ENCODE results near the gene MDN1.
"Not testable (repeated sequence)": the region's sequence is repeated elsewhere in the genome, so short reads cannot be mapped to it uniquely, and the experiment has no call there.

Gene MDN1

DNA sequence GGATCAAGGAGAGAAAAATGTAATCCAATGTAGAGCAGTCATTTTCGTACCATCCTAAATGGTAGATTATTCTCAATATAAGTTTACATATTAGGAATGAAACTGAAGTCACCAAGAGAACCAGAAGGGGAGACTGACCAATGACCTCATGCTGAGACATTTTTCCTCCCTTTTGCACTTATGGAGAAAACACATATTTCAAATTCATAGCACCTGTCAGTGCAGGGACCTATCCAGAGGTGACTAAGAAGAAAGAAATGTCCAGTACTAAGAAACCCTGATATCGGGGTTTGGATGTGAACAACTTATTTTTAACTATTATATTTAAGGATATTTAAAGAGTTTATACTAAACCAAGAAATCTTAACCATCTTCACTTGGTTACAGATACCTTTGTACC lies 164.5 kb downstream of the MDN1 start:
- DNase-seq (ENCODE audit: low read depth, low spot score) = no peak

DNA sequence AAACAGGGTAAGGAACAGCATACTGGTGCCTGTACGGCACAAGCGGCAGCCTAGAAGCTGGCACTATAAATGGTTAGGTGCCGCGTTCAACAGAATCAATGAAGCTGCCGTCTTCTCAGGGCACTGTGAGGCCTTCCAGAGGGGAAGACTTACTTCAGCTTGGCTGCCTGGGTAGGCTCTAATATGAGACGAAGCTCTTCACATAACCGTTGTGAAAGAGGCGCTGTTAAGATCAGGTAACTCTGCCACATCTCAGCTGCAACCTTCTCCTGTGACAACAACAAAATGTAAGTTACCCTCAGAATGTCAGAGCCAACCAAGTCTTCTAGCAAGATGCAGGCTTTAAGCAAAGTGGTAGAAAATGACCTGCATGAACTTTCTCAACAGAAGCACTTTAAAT lies 169.0 kb downstream of the MDN1 start:
- no peak for DNase-seq (ENCODE audit: low read depth, low spot score)

DNA sequence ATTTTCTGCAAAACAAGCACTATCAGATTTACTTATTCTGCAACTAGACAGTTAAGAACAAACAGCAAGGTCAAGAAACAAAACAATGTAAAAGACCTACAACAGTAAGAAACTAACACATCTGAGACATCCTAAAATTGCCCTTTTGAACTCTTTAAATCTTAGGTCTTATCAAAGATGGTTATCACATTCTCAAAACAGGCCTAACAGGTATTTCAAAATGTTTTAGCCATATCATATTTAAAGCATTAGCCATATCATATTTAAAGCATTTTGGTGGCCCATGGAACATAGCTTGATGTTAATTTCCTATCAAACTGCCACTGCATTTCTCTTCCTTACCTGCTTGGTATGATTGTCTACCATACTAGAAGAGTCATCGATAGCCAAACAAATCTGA lies 169.9 kb downstream of the MDN1 start:
- DNase-seq (ENCODE audit: low read depth, low spot score) = no peak

DNA sequence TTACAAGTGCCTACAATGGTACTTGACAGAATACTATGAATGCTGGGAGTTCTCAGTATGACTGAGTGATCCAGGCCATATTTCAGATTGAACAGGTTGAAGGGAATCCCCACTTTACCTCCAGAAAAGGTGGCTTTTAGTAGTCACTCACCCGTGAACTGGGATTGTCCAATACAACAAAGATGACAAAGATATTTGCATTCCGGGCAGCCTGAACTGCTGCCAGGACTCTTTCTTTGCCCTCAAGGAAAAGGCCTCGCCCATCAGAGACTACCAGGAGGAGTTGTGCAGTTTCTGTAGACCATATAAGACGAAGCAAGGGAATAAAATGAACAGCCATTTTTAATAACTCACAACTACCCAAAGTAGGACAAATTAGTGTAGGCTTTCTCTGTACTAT lies 174.7 kb downstream of the MDN1 start:
- DNase-seq (ENCODE audit: low read depth, low spot score) = no peak

DNA sequence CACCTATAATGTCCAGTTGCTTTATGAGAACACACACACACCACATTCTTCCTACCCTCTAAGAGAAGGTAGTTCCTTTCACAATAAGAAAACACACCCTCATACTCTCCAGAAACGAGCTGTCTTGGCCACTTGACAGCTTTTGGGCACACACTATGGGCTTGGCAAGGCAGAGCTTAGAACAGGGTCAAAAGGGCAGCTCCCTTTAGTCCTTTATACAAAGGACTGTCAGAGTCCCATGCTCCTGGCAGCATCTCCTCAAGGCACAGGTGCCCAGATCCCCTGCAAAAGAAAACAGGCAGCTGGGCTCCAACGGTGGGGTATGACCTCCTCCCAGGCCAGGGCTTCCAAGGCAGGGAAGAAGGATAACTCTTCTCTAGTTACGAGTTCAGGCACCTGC lies 176.2 kb downstream of the MDN1 start:
- DNase-seq (ENCODE audit: low read depth, low spot score) = no peak

DNA sequence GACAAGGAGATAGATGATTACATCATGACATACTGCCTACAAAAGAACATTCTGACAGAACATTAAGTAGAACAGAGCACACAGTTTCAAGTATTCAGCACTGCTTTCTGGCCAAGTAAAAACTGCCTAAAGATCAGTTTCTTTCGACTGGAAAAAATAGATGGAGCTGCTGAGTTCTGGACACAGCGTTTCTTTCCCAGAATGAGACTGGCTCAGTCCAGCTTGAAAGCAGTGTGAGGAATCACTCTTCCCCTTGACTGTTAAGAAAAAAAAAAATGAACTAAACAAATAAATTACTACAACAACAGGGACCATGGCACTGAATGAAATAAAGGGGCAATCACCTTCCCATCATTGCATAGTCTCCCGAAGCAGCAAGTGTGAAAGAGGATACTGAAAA lies 176.6 kb downstream of the MDN1 start:
- no peak for DNase-seq (ENCODE audit: low read depth, low spot score)

DNA sequence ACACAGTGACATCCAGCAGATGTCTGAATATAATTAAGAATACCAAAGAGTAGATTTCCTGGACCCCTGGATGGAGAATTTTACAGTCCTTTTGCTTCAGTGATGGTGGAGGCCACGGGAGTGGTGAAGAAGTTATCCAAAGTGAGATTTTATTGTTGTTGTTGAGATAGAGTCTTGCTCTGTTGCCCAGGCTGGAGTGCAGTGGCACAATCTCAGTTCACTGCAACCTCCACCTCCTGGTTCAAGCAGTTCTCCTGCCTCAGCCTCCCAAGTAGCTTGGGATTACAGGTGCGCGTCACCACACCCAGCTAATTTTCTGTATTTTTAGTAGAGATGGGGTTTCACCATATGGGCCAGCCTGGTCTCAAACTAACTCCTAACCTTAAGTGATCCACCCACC lies 178.0 kb downstream of the MDN1 start:
- DNase-seq (ENCODE audit: low read depth, low spot score) = not testable (repeated sequence)

DNA sequence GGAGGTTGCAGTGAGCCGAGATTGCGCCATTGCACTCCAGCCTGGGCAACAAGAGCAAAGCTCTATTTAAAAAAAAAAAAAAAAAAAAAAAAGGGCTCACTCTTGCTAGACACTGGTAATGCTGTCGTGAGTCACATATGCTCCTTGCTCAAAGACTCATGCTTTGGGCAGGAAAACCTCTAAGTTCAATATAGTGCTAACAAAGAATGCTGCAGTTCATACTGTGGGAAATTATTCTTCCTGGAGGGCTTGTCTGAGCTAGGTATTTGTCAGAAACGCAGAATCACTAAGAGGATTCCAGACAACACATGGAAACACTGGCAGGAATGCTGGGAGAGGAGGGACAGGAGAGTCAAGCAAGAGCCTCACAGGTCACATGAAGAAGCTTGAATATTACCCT lies 178.8 kb downstream of the MDN1 start:
- DNase-seq (ENCODE audit: low read depth, low spot score) = no peak

DNA sequence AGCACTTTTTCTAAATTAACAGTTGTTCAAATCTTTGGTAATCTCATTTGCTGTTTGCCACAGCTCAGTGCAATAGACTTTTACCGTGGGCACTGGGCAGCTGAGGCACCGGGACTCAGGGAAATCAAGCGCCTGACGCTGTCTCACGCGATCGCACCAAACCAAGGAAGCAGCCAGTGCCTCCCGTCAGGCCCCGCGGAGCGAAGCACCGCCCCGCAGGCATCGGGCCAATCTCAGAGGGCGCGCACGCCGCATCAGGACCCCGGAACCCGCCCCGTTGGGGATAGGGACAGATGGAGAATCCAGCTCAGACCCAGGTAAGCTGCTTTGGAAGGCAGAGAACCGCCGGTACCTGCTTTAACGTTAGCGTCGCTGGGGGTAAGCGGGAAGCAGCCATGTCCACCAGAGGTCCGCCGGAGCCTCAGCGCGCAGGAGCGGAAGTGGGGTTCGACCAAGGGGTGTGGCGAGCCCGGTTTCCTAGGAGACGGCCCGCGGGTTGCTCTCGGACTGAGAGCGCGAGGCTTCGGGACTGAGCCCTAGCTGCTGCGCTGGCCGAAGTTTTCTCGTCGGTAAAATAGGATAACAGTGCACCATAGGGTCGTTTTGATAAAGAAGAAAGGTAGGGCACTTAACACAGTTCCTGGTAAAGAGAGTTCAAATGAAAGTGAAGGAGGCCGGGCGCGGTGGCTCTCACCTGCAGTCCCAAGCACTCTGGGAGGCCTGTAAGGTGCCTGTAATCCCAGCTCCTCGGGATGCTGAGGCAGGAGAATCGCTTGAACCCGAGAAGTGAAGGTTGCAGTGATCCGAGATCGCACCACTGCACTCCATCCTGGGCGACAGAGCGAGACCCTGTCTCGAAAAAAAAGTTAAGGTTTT lies 181.0 kb downstream of the MDN1 start, which contains the start of gene LYRM2:
LYRM2 (minus strand) TSS at position 428 of the 876 bp plus-strand sequence; CDS start at position 397, 31 bp downstream.
- peak; percentile 77 for DNase-seq (ENCODE audit: low read depth, low spot score)

DNA sequence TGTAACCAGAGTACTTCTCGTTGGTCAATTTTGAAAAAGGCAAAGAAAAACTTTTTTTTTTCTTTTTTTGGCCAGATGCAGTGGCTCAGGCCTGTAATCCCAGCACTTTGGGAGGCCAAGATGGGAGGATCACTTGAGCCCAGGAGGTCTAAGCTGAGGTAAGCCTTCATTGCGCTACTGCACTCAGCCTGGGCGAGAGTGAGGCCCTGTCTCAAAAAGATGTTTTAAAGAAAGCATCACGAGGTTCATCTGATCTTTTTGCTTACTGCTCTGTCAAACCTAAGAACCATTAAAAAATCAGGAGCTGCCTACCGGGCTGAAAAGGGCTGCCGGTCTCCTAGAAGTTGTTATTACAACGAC lies 181.7 kb downstream of the MDN1 start:
- no peak for DNase-seq (ENCODE audit: low read depth, low spot score)

DNA sequence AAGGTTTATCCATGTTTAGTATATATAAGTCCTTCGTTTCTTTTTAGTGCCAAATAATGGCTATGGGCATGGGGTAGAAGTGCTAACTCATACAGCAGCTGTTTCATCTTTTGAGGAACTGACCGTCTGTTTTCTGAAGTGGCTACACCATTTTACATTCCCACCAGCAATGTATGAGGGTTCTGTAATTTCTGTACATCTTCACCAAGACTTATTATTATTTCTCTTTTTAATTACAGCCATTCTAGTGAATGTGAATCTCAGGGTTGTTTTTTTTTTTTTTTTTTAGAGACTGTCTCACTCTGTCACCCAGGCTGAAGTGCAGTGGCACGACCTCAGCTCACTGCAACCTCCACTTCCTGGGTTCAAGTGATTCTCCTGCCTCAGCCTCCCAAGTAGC lies 183.2 kb downstream of the MDN1 start:
- DNase-seq (ENCODE audit: low read depth, low spot score) = not testable (repeated sequence)

DNA sequence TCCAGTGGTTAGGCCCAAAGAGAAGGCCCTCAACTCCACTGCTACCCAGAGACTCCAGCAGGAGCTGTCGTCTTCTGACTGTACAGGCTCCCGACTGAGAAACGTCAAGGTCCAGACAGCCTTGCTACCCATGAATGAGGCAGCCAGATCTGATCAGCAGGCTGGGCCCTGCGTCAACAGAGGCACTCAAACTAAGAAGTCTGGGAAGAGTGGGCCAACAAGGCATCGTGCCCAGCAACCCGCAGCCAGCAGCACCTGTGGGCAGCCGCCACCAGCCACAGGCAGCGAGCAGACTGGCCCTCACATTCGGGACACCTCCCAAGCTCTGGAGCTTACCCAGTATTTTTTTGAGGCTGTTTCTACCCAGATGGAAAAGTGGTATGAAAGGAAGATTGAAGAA lies 189.1 kb downstream of the MDN1 start:
- no peak for DNase-seq (ENCODE audit: low read depth, low spot score)

DNA sequence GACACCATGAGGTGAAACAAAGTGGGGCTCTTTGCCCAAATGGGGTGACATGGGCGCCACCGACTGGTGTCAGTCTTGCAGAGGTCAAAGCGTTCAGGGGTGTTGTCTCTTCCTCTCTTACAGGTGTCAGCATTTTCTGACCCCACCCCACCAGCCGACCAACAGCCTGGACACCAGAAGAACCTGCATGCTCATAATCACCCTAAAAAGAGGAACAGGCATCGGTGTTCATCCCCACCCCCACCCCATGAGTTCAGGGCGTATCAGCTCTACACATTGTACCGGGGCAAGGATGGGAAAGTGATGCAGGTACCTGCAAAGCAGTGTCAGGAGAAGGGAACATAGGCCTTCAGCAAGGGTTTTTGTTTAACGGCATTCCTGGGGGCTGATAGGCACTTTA lies 195.8 kb downstream of the MDN1 start:
- no peak for DNase-seq (ENCODE audit: low read depth, low spot score)

DNA sequence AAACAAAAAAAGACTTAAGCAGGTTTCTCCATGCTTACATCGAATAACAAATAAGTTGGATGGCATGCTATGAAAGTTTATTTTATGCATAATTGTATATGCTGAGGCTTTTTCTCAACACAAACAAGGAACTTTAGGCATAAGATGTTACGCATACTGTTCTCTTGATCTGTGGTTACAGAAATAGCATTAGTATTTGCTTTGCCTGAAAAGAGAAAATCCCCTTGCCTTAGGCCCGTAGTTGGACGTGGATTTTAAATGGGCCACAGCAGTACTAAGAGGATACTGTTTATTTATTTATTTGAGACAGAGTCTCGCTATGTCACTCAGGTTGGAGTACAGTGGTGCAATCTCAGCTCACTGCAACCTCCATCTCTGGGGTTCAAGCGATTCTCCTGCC lies 200.0 kb downstream of the MDN1 start:
- no peak for DNase-seq (ENCODE audit: low read depth, low spot score)

DNA sequence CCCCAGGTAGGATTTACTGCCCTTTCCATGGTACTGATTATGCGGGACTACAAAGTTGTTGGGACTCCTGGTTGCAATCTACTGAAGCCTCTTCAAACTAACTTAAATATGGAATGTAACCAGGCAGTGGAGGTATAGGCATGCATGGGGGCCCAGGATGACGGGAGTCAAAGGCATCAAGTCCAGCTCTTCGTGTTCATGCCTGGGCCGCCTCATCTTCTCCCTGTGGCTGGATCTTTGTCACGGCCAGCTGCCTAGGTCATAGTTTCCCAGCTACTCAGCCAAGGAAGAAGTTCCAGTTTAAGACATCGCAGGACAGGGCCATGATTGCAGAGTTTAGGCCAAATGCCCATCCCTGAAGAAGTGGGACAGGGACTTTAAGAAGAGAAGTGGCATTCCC lies 201.6 kb downstream of the MDN1 start:
- DNase-seq (ENCODE audit: low read depth, low spot score) = no peak

DNA sequence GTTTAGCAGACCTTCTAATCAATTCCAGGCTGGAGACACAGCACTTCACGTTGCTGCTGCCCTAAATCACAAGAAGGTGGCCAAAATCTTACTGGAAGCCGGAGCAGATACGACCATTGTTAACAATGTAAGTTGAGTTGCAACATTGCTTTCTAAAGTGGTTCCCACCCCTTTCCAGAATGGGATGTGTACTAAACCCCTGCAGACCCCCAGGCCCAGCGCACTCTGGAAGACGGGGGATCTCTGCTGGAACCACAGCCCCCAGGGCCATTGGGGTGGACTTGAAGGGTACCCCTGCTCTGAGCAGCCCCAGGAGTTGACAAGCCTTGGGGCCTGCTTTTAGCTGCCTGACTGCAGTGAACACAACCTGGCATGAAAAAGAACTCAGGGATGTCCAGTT lies 203.1 kb downstream of the MDN1 start:
- no peak for DNase-seq (ENCODE audit: low read depth, low spot score)

DNA sequence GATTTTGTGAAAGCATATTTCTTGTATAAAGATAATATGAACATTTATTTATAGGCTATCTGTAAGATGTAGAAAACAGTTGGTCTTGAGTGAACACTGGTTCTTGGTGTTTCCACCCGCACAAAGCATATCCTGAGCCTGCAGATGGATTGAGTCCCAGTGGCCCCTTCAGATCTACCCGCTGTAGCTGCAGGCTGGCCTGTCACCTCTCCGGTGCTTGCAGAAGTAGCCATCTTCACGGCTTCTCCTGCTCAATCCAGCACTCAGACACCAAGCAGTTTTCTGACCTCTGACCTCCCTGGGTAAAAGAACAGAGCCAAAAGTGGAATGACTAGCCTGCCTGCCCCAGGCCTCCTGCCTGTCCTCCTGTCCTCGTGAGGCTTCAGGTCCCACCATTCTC lies 203.7 kb downstream of the MDN1 start:
- DNase-seq (ENCODE audit: low read depth, low spot score) = no peak

DNA sequence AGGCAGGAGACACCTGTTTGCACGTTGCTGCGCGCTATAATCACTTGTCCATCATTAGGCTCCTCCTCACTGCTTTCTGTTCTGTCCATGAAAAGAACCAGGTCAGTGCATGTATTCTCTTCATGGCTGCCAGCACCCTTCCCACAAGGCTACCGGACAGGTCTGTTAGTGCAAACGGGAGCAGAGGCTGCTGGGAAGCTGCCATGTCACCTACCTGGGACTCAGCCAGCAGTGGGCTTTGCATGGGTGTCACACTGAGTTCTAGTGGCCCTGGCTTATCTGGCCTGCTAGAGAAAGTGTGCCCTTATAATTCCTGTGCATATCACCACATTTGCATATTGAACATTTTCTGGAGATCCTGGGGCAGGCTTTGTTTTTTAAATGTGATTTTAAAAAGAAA lies 205.8 kb downstream of the MDN1 start:
- DNase-seq (ENCODE audit: low read depth, low spot score) = no peak

DNA sequence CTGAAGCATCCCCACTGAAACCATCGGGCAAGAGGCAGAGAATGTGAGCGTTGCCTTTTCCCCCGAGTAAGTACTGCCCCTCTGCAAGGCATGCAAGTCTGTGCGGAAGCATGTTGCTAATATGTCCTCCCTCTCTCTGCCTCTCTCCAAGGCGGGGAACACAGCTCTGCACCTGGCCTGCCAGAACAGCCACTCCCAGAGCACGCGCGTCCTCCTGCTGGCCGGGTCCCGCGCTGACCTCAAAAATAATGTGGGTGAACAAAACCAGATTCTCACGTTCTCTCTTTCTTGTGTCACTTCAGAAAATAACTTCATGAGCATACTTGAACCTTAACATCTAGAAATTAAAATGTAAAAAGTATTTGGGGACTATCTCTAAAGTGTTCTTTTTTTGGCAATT lies 207.5 kb downstream of the MDN1 start:
- DNase-seq (ENCODE audit: low read depth, low spot score) = no peak

DNA sequence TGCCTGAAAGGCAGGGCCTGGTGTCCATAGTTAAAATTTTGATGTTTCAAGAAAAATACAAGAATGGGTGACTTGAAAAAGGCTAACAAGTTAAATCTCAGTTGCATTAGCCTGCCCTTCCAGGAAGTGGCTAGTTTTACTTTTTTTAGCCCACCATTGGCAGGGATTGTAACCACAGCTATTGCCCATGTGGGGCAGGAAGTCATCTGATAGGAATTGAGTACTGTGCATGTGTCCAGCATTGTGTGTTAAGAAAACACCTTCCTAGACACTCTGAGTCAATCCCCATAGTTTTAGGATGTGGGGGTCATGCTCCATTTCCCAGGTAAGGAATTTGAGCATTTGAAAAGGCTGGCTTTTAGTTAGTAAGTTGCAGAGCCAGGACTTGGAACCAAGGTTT lies 207.9 kb downstream of the MDN1 start:
- no peak for DNase-seq (ENCODE audit: low read depth, low spot score)

DNA sequence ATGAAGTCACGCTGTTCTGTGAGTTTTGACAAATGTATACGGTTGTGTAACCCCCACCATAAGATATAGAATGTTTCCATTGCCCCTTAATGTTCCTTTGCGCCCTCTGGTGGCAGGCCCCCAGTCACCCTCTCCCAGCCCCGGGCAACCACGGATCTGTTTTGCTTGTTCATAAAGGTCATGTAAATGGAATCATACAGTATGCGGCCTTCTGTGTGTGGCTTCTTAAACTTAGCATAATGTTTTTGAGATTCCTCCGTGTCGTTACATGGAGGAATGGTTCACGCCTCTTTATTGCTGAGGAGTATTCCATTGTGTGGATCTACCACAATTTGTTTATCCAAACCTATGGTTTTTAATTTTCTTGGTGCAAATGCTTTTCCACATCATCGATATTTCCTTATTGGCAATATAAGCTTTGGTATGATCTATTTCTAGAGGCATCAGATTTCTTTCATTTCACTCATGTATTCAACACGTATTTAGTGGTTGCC lies 209.4 kb downstream of the MDN1 start:
- no peak for DNase-seq (ENCODE audit: low read depth, low spot score)

DNA sequence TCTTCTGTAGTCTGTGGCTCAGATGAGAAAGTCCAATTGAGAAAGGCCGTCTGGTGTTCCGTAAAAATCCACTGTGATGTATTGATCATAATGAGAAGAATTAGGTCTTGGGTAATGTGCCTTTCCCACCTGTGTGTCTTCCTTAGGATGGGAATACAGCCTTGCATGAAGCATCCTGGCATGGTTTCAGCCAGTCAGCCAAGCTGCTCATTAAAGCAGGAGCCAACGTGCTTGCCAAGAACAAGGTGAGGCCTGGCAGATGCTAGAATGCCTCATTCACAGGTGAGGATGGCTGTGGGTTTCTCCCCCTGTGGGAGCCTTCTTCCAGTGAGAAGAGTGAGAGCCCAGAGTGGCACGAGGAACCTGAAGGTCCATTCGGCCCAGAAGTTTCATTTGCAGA lies 213.7 kb downstream of the MDN1 start:
- DNase-seq (ENCODE audit: low read depth, low spot score) = no peak

DNA sequence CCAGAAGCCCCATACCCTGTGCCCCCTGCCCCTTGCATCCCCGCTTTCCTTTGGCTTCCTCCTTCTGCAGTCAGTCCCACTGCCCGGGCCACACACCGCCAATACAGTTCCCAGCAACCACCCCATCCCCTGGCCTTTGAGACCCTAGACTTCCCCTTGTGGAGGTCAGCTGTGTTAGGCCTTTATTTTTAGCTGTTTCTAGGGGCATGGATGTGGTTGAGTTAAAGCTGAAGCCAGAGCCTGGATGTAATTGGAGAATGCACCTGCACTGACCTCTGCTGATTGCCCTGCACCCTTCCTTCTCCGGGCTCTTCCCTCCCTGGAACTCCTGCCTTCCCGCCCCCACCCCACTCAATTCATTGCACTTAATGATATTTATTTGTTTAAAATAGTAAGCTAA lies 214.9 kb downstream of the MDN1 start:
- DNase-seq (ENCODE audit: low read depth, low spot score) = no peak

DNA sequence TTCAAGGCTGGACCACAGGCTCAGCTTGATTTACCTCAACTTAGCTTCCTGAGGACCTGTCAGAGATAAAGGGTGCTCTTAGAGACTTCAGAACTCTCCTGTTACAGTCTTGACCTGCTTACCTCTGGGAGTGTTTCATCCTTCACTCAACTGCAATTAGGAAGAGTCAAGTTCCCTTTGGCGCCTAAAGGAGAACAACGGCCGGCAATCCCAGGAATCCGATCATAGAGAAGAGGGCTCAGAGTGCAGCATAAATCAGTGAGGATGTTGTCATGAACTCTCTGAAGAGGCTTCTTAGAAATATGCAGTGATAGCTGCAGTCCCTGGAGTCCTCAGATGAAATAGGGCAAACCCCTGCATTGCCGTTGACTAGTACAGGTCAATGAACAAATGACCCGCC lies 217.4 kb downstream of the MDN1 start:
- no peak for DNase-seq (ENCODE audit: low read depth, low spot score)
